ENCODE measurements around the gene SRD5A2.

DNA sequence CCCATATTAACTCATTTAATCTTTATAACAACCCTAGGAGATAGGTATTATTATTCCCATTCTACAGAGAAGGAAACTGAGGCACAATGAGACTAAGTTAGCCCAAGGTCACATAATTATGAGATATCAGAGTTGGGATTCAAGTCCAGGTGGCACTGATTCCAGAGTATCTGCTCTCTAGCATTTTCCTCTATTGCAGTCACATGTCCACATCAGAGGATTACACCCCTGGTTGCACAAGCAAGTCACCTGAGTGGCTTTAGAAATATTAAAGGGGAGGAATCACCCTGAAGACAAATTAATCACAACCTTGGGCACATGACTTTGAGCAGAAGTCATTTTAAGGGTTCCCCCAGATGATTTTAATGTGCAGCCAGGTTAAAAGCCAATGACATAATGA is 23.8 kb downstream of the SRD5A2 start:
- no peak for TF ChIP-seq YY1 (IDR thresholded peaks at IDR 0.05; ENCODE audit: low read depth)
- TF ChIP-seq, protein P1, sequence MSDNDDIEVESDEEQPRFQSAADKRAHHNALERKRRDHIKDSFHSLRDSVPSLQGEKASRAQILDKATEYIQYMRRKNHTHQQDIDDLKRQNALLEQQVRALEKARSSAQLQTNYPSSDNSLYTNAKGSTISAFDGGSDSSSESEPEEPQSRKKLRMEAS (IDR thresholded peaks at IDR 0.05), result no peak
- no peak for TF ChIP-seq CREB1 (IDR thresholded peaks at IDR 0.05; ENCODE audit: low read depth)
- no peak for TF ChIP-seq EP300 (IDR thresholded peaks at IDR 0.05; ENCODE audit: borderline replicate concordance)
- no peak for TF ChIP-seq RAD21 (IDR thresholded peaks at IDR 0.05; ENCODE audit: low read depth)
- TF ChIP-seq EGR1 (IDR thresholded peaks at IDR 0.05), result no peak
- no peak for TF ChIP-seq CEBPB (IDR thresholded peaks at IDR 0.05)
- TF ChIP-seq NFIC (IDR thresholded peaks at IDR 0.05), result no peak
- no peak for TF ChIP-seq TEAD4 (IDR thresholded peaks at IDR 0.05)
- TF ChIP-seq, protein P2, sequence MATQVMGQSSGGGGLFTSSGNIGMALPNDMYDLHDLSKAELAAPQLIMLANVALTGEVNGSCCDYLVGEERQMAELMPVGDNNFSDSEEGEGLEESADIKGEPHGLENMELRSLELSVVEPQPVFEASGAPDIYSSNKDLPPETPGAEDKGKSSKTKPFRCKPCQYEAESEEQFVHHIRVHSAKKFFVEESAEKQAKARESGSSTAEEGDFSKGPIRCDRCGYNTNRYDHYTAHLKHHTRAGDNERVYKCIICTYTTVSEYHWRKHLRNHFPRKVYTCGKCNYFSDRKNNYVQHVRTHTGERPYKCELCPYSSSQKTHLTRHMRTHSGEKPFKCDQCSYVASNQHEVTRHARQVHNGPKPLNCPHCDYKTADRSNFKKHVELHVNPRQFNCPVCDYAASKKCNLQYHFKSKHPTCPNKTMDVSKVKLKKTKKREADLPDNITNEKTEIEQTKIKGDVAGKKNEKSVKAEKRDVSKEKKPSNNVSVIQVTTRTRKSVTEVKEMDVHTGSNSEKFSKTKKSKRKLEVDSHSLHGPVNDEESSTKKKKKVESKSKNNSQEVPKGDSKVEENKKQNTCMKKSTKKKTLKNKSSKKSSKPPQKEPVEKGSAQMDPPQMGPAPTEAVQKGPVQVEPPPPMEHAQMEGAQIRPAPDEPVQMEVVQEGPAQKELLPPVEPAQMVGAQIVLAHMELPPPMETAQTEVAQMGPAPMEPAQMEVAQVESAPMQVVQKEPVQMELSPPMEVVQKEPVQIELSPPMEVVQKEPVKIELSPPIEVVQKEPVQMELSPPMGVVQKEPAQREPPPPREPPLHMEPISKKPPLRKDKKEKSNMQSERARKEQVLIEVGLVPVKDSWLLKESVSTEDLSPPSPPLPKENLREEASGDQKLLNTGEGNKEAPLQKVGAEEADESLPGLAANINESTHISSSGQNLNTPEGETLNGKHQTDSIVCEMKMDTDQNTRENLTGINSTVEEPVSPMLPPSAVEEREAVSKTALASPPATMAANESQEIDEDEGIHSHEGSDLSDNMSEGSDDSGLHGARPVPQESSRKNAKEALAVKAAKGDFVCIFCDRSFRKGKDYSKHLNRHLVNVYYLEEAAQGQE (IDR thresholded peaks at IDR 0.05; ENCODE audit: low read depth), result no peak
- TF ChIP-seq, protein P3, sequence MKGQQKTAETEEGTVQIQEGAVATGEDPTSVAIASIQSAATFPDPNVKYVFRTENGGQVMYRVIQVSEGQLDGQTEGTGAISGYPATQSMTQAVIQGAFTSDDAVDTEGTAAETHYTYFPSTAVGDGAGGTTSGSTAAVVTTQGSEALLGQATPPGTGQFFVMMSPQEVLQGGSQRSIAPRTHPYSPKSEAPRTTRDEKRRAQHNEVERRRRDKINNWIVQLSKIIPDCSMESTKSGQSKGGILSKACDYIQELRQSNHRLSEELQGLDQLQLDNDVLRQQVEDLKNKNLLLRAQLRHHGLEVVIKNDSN (IDR thresholded peaks at IDR 0.05), result no peak
- no peak for TF ChIP-seq TCF12 (IDR thresholded peaks at IDR 0.05; ENCODE audit: low read depth)
- TF ChIP-seq TAF1 (IDR thresholded peaks at IDR 0.05; ENCODE audit: low read depth), result no peak

Data from Ishikawa (cell line).